Measurements from ENCODE around the gene ZNF296.

Gene ZNF296

GRCh38 chr19:45079063-45079910 is 3.0 kb upstream of the ZNF296 start, which contains the start of gene GEMIN7:
Gene GEMIN7, plus strand, starts transcription at chr19:45079260. Its CDS starts 10,855 bp downstream, at chr19:45090115.
- DNase-seq, result peak; percentile 58

- DNase-seq, result no peak
Observed at GRCh38 chr19:45078390-45079062, 2.2 kb upstream of the ZNF296 start.

- DNase-seq, result no peak
Observed at GRCh38 chr19:45076851-45077730, 813 bp upstream of the ZNF296 start.

- peak; percentile 49 for DNase-seq
Observed at GRCh38 chr19:45075301-45076028, 813 bp downstream of the ZNF296 start.

- DNase-seq, result no peak
Observed at GRCh38 chr19:45074744-45075300, 1.5 kb downstream of the ZNF296 start.

- no peak for DNase-seq
Observed at GRCh38 chr19:45071969-45072790, 4.1 kb downstream of the ZNF296 start.

- no peak for DNase-seq
Observed at GRCh38 chr19:45071545-45071938, 4.7 kb downstream of the ZNF296 start.

- no peak for DNase-seq
Observed at GRCh38 chr19:45070861-45071544, 5.3 kb downstream of the ZNF296 start.

GRCh38 chr19:45070214-45070613 is 6.1 kb downstream of the ZNF296 start:
- no peak for DNase-seq

GRCh38 chr19:45069056-45069455 is 7.2 kb downstream of the ZNF296 start:
- DNase-seq, result no peak

- no peak for DNase-seq
Observed at GRCh38 chr19:45068041-45068440, 8.2 kb downstream of the ZNF296 start.

GRCh38 chr19:45066921-45067661 is 9.2 kb downstream of the ZNF296 start:
- no peak for DNase-seq

- no peak for DNase-seq
Observed at GRCh38 chr19:45063851-45064801, 12.2 kb downstream of the ZNF296 start.

GRCh38 chr19:45061965-45062364 is 14.3 kb downstream of the ZNF296 start:
- DNase-seq, result no peak

- peak; percentile 44 for DNase-seq
Observed at GRCh38 chr19:45059258-45059965, 16.9 kb downstream of the ZNF296 start.

- no peak for DNase-seq
Observed at GRCh38 chr19:45058622-45059159, 17.6 kb downstream of the ZNF296 start.

- no peak for DNase-seq
Observed at GRCh38 chr19:45057444-45057843, 18.8 kb downstream of the ZNF296 start.

- no peak for DNase-seq
Observed at GRCh38 chr19:45056831-45057230, 19.4 kb downstream of the ZNF296 start.

Measured in NCI-H526 treated with DMSO at 0.1 percent for 48 hours (cell line).